T-helper 17 cell (primary cell): ENCODE measurements around the gene BBOX1. TPM values are rescaled to one million over a fixed set of nuclear protein-coding genes. Genes with fewer than 3 reads are reported as not detected.
"Not testable (repeated sequence)": the region's sequence is repeated elsewhere in the genome, so short reads cannot be mapped to it uniquely, and the experiment has no call there.

Experiments used
- ATAC-seq: fragments of 150-1000 bp; cut with Tn5 transposase; 2 replicates; pipeline ENCODE4 v1.10.0; 2021; ENCODE audit warnings: mild to moderate bottlenecking, moderate library complexity
- DNase-seq, 3 donors: peaks; one replicate each; pipeline versions ENCODE4 v3.0.0 to v3.0.0-alpha.2; 2020 to 2021
- H3K9me3 ChIP-seq: one replicate; pipeline ENCODE4 v1.7.0; 2013; ENCODE audit warnings: low read length, mild to moderate bottlenecking; ENCODE audit not compliant: control insufficient read depth, poor library complexity, severe bottlenecking
- H3K27ac Mint-ChIP-seq: one replicate; pipeline ENCODE4 v1.8.0; 2022; ENCODE audit warnings: mild to moderate bottlenecking, moderate library complexity, mixed read lengths
- H3K27me3 Mint-ChIP-seq: one replicate; pipeline ENCODE4 v1.8.0; 2022; ENCODE audit warnings: mixed read lengths
- H3K36me3 Mint-ChIP-seq: one replicate; pipeline ENCODE4 v1.8.0; 2022; ENCODE audit warnings: low read depth, mixed read lengths
- H3K4me1 Mint-ChIP-seq: one replicate; pipeline ENCODE4 v1.8.0; 2022; ENCODE audit warnings: mild to moderate bottlenecking, mixed read lengths
- H3K4me3 Mint-ChIP-seq: one replicate; pipeline ENCODE4 v1.8.0; 2022; ENCODE audit warnings: mild to moderate bottlenecking, moderate library complexity, mixed read lengths
- total RNA-seq, 4 donors: library from RNA in 2 of 4; stranded (reverse) in 2 of 4; gene quantifications; one replicate each; pipeline ENCODE4 v1.2.3 and lab custom pipeline; 2022 to 2026

Gene BBOX1
- total RNA-seq, 2 donors from 2014 or later: not detected

DNA sequence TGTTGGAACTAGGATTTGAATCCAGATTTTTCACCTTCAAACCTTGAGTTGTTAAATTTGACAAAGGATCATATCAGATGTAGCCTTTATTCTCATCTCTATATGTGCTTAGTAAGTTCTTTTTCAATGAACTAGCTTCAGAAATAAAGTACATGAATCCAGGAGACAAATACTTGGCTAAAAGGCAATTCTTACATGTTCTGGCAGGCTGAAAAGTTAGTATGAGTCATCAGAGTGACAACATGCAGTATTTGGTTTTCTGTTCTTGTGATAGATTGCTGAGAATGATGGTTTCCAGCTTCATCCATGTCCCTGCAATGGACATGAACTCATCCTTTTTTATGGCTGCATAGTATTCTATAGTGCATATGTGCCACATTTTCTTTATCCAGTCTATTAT, 40.4 kb downstream of the BBOX1 start:
- H3K36me3 Mint-ChIP-seq: no peaks in the 10 kb centered on the region
- ATAC-seq: no peak
- no peaks in the 10 kb centered on the region for H3K27me3 Mint-ChIP-seq
- H3K27ac Mint-ChIP-seq: no peak overlapping the region
- no peak for DNase-seq
- H3K4me3 Mint-ChIP-seq: no peak overlapping the region
- H3K4me1 Mint-ChIP-seq: no peaks in the 10 kb centered on the region
- H3K9me3 ChIP-seq: no peaks in the 10 kb centered on the region

- H3K27ac Mint-ChIP-seq: no peak overlapping the region
- no peaks in the 10 kb centered on the region for H3K9me3 ChIP-seq
- DNase-seq: no peak
- no peaks in the 10 kb centered on the region for H3K27me3 Mint-ChIP-seq
- H3K36me3 Mint-ChIP-seq: no peaks in the 10 kb centered on the region
- ATAC-seq: no peak
- H3K4me3 Mint-ChIP-seq: no peak overlapping the region
- H3K4me1 Mint-ChIP-seq: no peaks in the 10 kb centered on the region
Observed at GRCh38 chr11:27083241-27083640, 42.6 kb downstream of the BBOX1 start.

DNA sequence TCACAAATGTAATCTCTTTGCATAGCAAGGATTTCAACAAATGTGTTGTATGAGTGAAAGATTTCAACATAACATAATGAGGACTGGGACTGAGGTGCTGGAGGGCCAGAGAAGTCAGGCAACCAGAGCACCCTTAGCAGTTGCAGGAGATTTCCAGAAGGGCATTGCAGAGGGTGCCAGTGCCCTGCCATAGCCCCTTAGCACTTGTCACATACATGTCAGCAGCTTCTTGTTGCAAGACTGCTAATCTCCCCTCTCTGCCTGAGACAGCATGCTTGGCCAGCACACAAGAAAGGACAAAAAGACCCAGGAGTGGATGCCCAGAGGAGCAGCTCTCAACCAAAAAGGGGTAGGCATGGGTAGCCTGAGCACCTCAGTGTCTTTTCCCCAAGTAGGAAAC, 43.2 kb downstream of the BBOX1 start:
- H3K4me3 Mint-ChIP-seq: no peak overlapping the region
- no peaks in the 10 kb centered on the region for H3K27me3 Mint-ChIP-seq
- H3K27ac Mint-ChIP-seq: no peak overlapping the region
- DNase-seq (no peak), ATAC-seq (no peak)
- H3K36me3 Mint-ChIP-seq: no peaks in the 10 kb centered on the region
- no peaks in the 10 kb centered on the region for H3K4me1 Mint-ChIP-seq
- no peaks in the 10 kb centered on the region for H3K9me3 ChIP-seq

DNA sequence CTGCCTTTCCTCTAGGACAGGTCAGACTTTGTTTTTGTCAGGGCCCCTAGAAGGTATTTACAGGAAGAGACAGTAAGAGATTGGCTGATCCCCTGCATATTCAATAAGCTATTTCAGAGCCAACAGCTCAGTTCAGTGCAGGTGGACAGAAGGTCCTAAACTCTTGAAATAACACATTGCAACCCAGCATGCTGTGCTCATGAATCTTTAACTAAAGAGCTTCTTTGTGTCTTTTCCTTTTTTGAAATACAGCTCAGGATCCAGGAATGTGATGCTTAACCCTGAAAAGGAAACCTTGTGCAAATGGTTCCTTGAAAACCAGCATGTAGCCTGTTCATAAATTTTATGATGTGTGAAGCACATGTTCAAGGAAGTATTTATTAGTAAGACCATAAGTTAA, 43.9 kb downstream of the BBOX1 start:
- no peaks in the 10 kb centered on the region for H3K36me3 Mint-ChIP-seq
- no peak for ATAC-seq
- H3K4me3 Mint-ChIP-seq: no peak overlapping the region
- no peaks in the 10 kb centered on the region for H3K27me3 Mint-ChIP-seq
- H3K27ac Mint-ChIP-seq: no peak overlapping the region
- H3K4me1 Mint-ChIP-seq: no peaks in the 10 kb centered on the region
- no peak for DNase-seq
- no peaks in the 10 kb centered on the region for H3K9me3 ChIP-seq

DNA sequence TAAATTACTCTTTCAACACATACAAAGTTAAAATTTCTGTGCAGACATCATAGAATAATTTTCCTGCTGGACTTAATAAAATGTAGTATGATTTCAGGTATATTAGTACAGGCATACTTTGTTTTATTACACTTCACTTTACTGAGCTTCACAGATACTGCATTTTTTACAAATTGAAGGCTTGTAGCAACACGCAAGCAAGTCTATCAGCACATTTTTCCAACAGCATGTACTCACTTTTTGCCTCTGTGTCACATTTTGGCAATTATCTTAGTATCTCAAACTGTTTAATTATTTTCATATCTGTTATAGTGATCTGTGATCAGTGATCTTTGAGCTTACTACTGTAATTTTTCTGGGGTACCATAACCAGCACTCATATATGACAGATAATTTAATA, 44.5 kb downstream of the BBOX1 start:
- ATAC-seq (no peak), DNase-seq (no peak)
- Mint-ChIP-seq H3K36me3 (no peaks in the 10 kb centered on the region), H3K27ac (no peak overlapping the region), H3K4me3 (no peak overlapping the region), H3K4me1 (no peaks in the 10 kb centered on the region), H3K27me3 (no peaks in the 10 kb centered on the region)
- no peaks in the 10 kb centered on the region for H3K9me3 ChIP-seq

DNA sequence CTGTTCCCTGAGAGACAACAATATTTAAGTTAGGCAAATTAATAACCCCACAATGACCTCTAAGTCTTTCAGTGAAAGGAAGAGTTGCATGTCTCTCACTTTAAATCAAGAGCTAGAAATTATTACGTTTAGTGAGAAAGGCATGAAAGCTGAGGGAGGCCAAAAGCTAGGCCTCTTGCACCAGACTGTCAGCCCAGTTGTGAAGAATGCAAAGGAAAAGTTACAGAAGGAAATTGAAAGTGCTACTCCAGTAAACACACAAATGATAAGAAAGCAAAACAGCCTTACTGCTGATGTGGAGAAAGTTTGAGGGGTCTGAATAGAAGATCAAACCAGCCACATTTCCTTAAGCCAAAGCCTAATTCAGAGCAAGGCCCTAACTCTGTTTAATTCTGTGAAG, 45.0 kb downstream of the BBOX1 start:
- Mint-ChIP-seq H3K4me3 (no peak overlapping the region), H3K27ac (no peak overlapping the region), H3K4me1 (no peaks in the 10 kb centered on the region), H3K27me3 (no peaks in the 10 kb centered on the region), H3K36me3 (no peaks in the 10 kb centered on the region)
- DNase-seq (no peak), ATAC-seq (no peak)
- H3K9me3 ChIP-seq: no peaks in the 10 kb centered on the region

DNA sequence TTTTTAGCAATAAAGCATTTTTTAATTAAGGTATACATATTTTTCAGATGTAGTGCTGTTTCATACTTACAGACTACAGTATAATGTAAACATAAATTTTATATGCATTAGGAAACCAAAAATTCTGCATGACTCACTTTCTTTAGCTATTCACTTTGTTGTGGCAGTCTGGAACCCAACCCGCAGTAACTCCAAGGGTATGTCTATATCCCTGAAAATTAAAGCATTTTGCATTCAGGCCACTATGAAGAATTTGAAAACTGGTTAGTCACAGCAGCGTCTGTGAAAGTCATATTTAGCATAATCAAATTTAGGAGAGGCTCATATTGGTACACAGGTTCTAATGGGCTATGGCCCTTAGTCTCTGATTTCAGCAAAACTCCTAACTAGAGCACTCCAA, 46.8 kb downstream of the BBOX1 start:
- H3K27ac Mint-ChIP-seq: no peak overlapping the region
- no peaks in the 10 kb centered on the region for H3K4me1 Mint-ChIP-seq
- no peaks in the 10 kb centered on the region for H3K9me3 ChIP-seq
- ATAC-seq (no peak), DNase-seq (no peak)
- H3K27me3 Mint-ChIP-seq: no peaks in the 10 kb centered on the region
- no peak overlapping the region for H3K4me3 Mint-ChIP-seq
- H3K36me3 Mint-ChIP-seq: no peaks in the 10 kb centered on the region

GRCh38 chr11:27088353-27088752, 47.7 kb downstream of the BBOX1 start:
- Mint-ChIP-seq H3K4me3 (no peak overlapping the region), H3K36me3 (no peaks in the 10 kb centered on the region), H3K27ac (no peak overlapping the region)

DNA sequence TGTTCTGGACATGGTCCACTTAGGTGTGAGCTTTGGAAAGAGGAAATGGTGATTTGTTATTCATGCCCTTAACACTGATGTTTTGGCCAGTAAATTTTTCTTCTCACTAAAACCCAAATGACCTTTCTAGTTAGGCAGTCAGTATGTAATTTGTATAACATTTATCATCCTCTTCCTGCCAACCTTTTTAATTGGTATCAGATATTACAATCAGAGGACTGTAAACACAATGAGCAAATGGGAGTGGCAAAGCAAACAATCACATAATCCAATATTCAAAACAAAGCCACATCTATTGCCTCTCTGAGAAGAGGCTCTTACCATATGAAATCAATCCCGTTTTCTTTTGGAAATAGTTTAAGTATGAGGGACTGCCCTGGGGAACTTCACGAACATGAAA, 49.1 kb downstream of the BBOX1 start:
- Mint-ChIP-seq H3K4me1 (no peaks in the 10 kb centered on the region), H3K36me3 (no peaks in the 10 kb centered on the region), H3K27ac (no peak overlapping the region), H3K4me3 (no peak overlapping the region), H3K27me3 (no peaks in the 10 kb centered on the region)
- ATAC-seq (no peak), DNase-seq (no peak)
- no peaks in the 10 kb centered on the region for H3K9me3 ChIP-seq

More at GRCh38 chr11:27088353-27088752, 47.7 kb downstream of the BBOX1 start:
- Mint-ChIP-seq H3K27me3 (no peaks in the 10 kb centered on the region), H3K4me1 (no peaks in the 10 kb centered on the region)
- ATAC-seq (no peak), DNase-seq (no peak)
- no peaks in the 10 kb centered on the region for H3K9me3 ChIP-seq

GRCh38 chr11:27090357-27090948, 49.8 kb downstream of the BBOX1 start:
- H3K4me1 Mint-ChIP-seq, H3K27me3 Mint-ChIP-seq, DNase-seq, H3K36me3 Mint-ChIP-seq, H3K27ac Mint-ChIP-seq, H3K4me3 Mint-ChIP-seq, H3K9me3 ChIP-seq, ATAC-seq: not testable (repeated sequence)

DNA sequence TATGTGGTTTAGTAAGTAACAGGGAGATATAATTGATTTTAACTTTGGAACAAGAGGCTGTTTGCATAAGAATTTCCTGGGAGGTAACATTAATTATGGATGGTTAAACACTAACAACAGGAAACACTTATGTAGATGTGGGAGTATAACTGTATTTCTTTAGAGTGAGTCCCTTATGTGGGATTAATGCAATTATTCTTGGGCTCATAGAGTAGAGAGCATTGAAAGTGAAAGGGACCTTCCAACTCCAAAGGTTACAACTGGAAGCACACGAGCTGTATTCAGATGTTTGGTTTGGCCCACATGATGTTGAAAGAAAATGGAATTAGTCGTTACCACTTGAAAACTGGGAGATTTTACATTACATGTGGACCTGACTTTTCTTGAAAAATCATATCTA, 53.5 kb downstream of the BBOX1 start:
- H3K4me3 Mint-ChIP-seq: no peak overlapping the region
- no peaks in the 10 kb centered on the region for H3K9me3 ChIP-seq
- no peaks in the 10 kb centered on the region for H3K36me3 Mint-ChIP-seq
- no peak overlapping the region for H3K27ac Mint-ChIP-seq
- ATAC-seq (no peak), DNase-seq (no peak)
- H3K4me1 Mint-ChIP-seq: no peaks in the 10 kb centered on the region
- no peaks in the 10 kb centered on the region for H3K27me3 Mint-ChIP-seq

GRCh38 chr11:27095059-27095458, 54.4 kb downstream of the BBOX1 start:
- Mint-ChIP-seq H3K27ac (no peak overlapping the region), H3K27me3 (no peaks in the 10 kb centered on the region), H3K4me3 (no peak overlapping the region), H3K4me1 (no peaks in the 10 kb centered on the region), H3K36me3 (no peaks in the 10 kb centered on the region)
- ATAC-seq (no peak), DNase-seq (no peak)
- no peaks in the 10 kb centered on the region for H3K9me3 ChIP-seq

- ATAC-seq (no peak), DNase-seq (no peak)
- H3K4me1 Mint-ChIP-seq: no peaks in the 10 kb centered on the region
- H3K27ac Mint-ChIP-seq: no peak overlapping the region
- H3K4me3 Mint-ChIP-seq: no peak overlapping the region
- no peaks in the 10 kb centered on the region for H3K9me3 ChIP-seq
- no peaks in the 10 kb centered on the region for H3K36me3 Mint-ChIP-seq
- no peaks in the 10 kb centered on the region for H3K27me3 Mint-ChIP-seq
Observed at GRCh38 chr11:27095887-27096286, 55.3 kb downstream of the BBOX1 start.

- DNase-seq: no peak
- ATAC-seq: no peak
- Mint-ChIP-seq H3K27me3 (no peaks in the 10 kb centered on the region), H3K27ac (no peak overlapping the region), H3K36me3 (no peaks in the 10 kb centered on the region), H3K4me3 (no peak overlapping the region), H3K4me1 (no peaks in the 10 kb centered on the region)
- H3K9me3 ChIP-seq: no peaks in the 10 kb centered on the region
Observed at GRCh38 chr11:27097551-27097950, 56.9 kb downstream of the BBOX1 start.
